Measurements from ENCODE around the gene SLC29A1.

DNA sequence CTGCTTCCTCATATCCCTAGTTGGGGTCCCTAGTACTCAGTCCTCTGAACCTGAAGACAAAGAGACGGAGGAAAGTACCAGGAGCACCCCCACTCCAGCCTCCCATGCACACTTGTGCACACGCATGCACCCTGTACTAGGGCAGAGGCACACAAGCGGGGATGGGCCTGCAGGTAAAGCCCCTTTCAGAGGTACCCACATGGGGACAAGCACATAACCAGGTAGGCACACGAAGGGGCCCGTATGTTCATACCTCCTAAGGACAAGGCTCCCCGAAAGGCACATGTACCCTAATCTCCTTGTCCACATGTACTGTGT lies 48.0 kb downstream of the SLC29A1 start:
- TF ChIP-seq, protein P1, sequence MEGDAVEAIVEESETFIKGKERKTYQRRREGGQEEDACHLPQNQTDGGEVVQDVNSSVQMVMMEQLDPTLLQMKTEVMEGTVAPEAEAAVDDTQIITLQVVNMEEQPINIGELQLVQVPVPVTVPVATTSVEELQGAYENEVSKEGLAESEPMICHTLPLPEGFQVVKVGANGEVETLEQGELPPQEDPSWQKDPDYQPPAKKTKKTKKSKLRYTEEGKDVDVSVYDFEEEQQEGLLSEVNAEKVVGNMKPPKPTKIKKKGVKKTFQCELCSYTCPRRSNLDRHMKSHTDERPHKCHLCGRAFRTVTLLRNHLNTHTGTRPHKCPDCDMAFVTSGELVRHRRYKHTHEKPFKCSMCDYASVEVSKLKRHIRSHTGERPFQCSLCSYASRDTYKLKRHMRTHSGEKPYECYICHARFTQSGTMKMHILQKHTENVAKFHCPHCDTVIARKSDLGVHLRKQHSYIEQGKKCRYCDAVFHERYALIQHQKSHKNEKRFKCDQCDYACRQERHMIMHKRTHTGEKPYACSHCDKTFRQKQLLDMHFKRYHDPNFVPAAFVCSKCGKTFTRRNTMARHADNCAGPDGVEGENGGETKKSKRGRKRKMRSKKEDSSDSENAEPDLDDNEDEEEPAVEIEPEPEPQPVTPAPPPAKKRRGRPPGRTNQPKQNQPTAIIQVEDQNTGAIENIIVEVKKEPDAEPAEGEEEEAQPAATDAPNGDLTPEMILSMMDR (IDR thresholded peaks at IDR 0.05 in 4 of 5, conservative IDR thresholded peaks at IDR 0.05 in 1 of 5): no peak
- no peak for TF ChIP-seq POLR2A (IDR thresholded peaks at IDR 0.05)
